GM18867 (cell line): ENCODE measurements around the gene CCN2.
"Not testable (repeated sequence)": the region's sequence is repeated elsewhere in the genome, so short reads cannot be mapped to it uniquely, and the experiment has no call there.

Experiments
- ATAC-seq: cut with Tn5 transposase; IDR thresholded peaks from one replicate; pipeline ENCODE4 v1.9.1; 2021; ENCODE audit warnings: mild to moderate bottlenecking, moderate library complexity; ENCODE audit not compliant: unreplicated experiment

CCN2 gene

GRCh38 chr6:131946404-131946991 is 4.7 kb downstream of the CCN2 start:
- no peak for ATAC-seq

GRCh38 chr6:131945971-131946370 is 5.2 kb downstream of the CCN2 start:
- ATAC-seq = no peak

GRCh38 chr6:131937703-131938631 is 13.2 kb downstream of the CCN2 start:
- no peak for ATAC-seq

- no peak for ATAC-seq
Measured at GRCh38 chr6:131937226-131937625, 13.9 kb downstream of the CCN2 start.

- ATAC-seq = no peak
Measured at GRCh38 chr6:131936156-131936555, 15.0 kb downstream of the CCN2 start.

GRCh38 chr6:131931063-131931750 is 20.0 kb downstream of the CCN2 start:
- ATAC-seq = no peak

- ATAC-seq = no peak
Measured at GRCh38 chr6:131929976-131930375, 21.2 kb downstream of the CCN2 start.

GRCh38 chr6:131929264-131929663 is 21.9 kb downstream of the CCN2 start:
- ATAC-seq = no peak

- no peak for ATAC-seq
Measured at GRCh38 chr6:131924881-131925474, 26.2 kb downstream of the CCN2 start.

GRCh38 chr6:131923356-131923755 is 27.8 kb downstream of the CCN2 start:
- peak; percentile 87 for ATAC-seq

GRCh38 chr6:131920656-131921055 is 30.5 kb downstream of the CCN2 start:
- no peak for ATAC-seq

- ATAC-seq = no peak
Measured at GRCh38 chr6:131918650-131919355, 32.4 kb downstream of the CCN2 start.

GRCh38 chr6:131917763-131918649 is 33.2 kb downstream of the CCN2 start:
- ATAC-seq = no peak

GRCh38 chr6:131917318-131917717 is 33.9 kb downstream of the CCN2 start:
- ATAC-seq = no peak

GRCh38 chr6:131916847-131917246 is 34.3 kb downstream of the CCN2 start:
- ATAC-seq = no peak

GRCh38 chr6:131916091-131916796 is 34.9 kb downstream of the CCN2 start:
- ATAC-seq = not testable (repeated sequence)

GRCh38 chr6:131914967-131915751 is 36.0 kb downstream of the CCN2 start:
- ATAC-seq = peak; percentile 92

GRCh38 chr6:131914234-131914633 is 36.9 kb downstream of the CCN2 start:
- ATAC-seq = no peak
